IPS-NIHi7 (cell line): ENCODE data around the gene CLTC.
"Not testable (repeated sequence)": the region's sequence is repeated elsewhere in the genome, so short reads cannot be mapped to it uniquely, and the experiment has no call there.

Experiments
- DNase-seq: peaks from one replicate; pipeline ENCODE4 v3.0.0; 2012; ENCODE audit warnings: mixed read lengths; ENCODE audit errors: extremely low spot score

CLTC gene

DNA sequence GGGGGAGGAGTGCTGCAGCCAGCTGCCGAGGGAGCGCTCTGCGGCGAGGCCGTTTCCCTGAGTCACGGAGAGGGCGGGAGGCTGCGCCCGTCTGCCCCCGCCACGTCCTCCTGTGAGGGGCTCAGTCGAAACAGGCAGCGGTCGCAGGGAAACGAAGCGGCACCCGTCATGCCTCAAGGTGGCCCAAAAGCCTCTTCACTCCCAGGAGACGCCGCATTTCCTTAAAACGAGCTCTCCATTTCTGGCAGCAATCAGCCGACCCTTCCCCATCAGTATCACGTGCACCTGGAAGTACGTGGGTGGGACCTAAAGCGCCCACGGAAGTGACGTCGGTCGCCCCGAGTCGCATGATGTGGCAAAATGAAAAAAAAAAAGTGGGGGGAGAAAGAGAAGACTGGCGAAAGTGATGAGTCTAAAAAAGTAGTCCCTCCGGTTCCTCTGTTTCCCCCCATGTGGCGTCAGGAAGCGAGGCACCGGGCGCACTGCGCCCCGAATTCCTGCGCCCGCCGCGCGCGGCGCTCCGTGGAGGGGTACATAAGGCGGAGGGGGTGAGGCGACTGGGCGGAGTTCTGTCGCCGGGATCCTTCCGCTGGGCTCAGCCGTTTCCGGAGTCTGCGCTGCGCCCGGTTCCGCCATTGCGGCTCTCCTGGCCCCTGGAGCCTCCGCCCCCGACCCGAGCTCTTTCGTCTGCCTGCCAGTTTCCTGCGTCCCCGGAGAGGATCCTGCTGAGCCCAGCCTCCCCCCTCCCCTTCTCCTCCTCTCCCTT lies at the start of gene CLTC:
CLTC (plus strand) TSS at position 598 of the 766 bp plus-strand sequence. CDS start 237 bp downstream, outside the sequence.
- DNase-seq, result peak; percentile 86

DNA sequence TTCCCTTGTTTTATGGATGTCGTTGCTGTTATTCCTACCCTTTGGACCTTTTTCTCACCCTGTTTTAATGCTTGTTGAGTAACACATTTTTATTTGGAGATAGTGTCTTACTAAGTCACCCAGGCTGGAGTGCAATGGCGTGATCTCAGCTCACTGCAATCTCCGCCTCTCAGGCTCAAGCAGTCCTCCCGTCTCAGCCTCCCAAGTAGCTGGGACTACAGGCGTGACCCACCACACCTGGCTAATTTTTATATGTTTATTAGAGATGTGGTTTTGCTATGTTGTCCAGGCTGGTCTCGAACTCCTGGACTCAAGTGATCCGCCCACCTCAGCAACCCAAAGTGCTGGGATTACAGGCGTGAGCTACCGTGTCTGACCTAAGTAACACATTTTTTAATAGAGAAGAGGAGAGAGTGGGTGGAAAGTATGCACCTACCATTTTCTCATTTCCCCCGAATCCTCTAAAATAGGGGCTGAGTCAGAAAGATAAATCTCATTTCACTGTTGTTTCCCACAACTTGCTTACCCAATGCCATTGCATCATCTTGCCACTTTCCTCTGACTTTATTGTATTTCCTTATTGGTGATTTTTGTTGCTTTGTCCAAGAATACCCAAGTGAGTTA lies 47.3 kb upstream of the CLTC start:
- no peak for DNase-seq

DNA sequence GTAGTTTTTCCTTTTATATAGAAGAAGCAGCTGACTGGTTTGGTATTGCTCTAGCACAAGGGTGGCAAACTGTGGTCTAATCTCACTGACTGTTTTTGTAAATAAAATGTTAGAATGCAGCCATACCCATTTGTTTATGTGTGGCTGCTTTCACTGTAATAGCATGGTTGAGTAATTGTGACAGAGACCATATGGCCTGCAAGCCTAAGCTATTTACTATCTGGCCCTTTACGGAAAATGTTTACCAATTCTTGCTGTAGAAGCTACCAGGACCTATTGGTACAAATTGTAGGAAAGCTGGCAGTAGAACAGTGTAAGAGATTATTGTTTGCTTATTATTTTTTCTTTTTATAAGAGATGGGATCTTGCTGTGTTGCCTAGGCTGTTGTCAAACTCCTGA lies 35.5 kb upstream of the CLTC start:
- DNase-seq, result not testable (repeated sequence)

DNA sequence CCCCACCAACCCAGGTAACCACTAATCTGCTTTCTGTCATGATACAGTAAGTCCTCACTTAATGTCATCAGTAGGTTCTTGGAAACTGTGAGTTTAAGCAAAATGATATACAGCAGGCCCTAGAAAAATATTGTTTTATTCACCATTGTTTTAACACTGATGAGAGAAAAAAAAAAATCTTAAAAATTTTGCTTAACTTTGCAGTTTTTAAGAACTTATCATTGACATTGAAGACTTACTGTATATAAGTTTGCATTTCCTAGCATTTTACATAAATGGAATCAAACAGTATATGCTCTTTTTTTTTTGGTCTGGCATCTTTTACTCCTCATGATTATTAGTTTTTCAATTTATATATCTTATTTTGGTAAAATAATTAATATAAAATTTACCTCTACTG lies 19.5 kb upstream of the CLTC start:
- DNase-seq, result no peak

DNA sequence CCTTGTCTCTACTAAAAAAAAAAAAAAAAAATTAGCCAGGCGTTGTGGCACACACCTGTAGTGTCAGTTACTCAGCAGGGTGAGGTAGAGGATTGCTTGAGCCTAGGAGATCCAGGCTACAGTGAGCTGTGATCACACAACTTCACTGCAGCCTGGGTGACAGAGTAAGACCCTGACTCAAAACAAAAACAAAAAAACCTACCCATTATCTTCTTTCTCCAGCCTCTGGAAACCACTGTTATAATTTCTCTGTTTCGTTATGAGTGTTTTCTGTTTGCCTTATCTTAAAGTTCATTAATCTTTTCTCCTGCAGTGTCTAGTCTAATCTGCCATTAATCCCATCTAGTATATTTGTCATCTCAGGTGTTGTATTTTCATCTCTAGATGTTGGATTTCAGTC lies 18.6 kb upstream of the CLTC start:
- no peak for DNase-seq

DNA sequence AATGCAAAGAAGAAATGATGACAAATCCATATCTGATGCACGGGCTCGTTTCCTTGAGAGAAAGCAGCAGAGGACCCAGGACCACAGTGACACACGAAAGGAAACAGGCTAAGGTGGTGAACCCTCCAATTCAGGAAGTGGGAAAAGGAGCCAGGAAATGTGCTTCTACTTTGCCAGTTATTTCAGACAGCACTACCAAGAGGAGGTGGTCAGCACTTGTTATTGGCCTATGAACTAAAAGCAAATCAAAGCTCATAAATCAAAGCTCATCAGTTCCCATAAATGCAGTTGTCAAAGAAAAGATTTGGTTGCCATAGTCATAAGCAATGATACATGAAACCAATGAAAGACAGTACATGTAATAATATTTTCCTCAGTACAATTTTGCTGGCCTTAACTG lies 12.6 kb upstream of the CLTC start:
- DNase-seq, result no peak

DNA sequence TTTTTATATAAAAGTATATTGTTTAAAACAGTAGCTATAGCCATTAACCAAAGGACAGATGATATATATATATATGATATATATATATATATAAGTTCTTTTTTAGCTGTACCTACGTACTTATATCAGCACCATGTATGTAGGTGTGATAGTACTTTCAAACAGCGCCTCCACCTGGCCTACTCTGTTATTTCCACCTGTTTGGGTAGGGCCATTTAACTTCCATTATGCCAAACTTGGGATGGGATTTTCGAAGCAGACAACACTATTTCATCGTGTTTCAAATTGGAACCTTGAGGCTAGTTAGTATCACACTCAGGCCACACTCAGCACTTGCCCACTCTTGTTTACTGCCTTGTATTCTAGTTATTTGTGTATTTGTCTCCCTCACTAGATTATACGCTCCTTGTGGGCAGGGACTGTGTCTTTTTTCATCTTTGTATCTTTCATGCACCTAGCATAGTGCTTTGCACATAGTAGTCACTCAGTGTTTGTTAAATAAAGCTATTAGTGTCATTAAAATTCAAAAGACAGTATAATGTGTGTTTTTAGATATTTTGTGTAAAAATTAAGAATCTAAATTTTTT lies 11.8 kb upstream of the CLTC start:
- peak; percentile 37 for DNase-seq

DNA sequence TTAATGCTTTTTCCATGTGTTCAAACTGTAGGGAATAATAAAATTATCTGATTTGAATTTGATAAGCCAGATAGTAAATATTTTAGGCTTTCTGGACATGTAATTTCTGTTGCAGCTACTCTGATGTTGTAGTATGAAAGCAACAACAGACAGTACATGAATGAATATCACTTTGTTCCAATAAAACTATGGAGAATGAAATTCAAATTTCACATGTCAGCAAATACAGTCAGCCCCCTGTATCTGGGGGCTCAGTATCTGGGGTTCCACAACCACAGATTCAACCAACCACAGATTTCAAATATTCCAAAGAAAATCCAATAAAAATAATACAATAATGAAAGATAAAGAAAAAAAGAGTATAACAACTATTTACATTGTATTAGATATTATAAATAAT lies 8.2 kb upstream of the CLTC start:
- DNase-seq, result no peak

DNA sequence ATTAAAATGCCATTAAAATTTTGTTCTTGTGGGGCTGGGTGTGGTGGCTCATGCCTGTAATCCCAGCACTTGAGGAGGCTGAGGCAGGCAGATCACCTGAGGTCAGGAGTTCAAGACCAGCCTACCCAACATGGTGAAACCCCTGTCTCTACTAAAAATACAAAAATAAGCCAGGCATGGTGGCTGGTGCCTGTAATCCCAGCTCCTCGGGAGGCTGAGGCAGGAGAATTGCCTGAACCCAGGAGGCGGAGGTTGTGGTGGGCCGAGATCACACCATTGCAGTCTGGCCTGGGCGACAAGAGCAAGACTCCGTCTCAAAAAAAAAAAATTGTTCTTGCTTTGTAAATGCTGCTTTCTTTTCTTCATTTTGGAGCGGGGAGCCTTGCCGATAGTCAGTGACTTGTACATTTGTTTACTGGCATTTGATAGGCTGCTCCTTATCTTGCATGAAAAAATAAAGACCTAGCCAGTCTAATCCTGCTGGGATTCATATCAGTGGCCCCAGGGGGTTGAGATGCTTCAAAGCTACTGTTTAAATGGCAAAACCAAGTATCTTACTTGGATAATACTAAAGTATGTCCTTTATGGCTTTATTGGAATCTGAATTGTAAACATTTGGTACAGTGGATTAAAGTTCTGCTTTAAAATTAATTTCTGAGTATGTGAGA lies 3.3 kb upstream of the CLTC start:
- no peak for DNase-seq

DNA sequence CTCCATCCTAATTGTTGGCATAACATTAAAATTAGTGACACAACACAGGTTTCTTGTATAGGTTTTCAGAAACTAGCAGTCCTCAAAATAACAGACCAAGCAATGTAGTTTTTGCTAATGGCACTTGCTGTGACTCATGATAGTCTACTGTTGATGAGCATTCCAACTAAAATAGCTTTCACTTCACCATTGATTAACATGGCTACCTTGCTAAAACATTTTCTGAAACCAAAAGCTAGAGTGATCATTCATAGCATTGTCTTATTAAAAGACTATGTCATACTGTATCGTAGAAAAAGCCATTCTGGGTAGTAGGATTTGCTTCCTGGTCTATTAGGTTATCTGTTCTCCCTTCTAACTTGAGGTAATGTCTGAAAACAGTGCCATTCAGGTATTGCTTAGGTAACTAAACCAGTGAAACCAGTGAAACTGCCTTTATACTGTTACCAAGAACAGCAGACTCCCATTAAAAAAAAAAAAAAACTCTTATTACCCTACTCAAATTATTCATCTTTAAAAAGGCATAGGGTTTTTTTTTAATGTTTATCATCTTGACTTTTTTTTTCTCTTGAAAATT lies 2.5 kb upstream of the CLTC start:
- no peak for DNase-seq

DNA sequence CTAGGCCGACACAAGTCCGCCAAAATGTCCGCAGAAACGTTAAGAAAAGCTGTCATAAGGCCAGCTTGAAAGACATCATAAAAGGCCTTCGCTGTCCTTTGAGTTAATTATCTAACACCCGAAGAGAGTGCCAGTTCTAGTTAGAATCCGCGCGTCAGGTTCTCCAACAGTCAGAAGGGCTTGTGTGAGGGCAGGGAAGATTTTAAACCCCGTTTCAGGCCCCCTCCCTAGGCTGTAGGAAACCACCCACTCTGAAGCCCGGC lies 729 bp upstream of the CLTC start:
- DNase-seq, result no peak

DNA sequence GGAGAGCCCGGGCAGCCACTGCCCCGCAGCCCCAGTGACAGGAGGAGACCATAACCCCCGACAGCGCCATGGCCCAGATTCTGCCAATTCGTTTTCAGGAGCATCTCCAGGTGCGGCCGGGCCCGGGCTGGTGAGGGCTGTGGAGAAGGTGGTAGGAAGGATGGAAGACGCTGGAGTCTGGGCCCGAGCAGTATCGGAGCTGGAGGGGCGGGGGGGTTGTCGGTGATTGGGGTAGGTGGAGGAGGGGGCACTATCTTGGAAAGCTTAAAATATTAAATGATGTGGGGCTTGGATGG lies 317 bp downstream of the CLTC start:
- no peak for DNase-seq

DNA sequence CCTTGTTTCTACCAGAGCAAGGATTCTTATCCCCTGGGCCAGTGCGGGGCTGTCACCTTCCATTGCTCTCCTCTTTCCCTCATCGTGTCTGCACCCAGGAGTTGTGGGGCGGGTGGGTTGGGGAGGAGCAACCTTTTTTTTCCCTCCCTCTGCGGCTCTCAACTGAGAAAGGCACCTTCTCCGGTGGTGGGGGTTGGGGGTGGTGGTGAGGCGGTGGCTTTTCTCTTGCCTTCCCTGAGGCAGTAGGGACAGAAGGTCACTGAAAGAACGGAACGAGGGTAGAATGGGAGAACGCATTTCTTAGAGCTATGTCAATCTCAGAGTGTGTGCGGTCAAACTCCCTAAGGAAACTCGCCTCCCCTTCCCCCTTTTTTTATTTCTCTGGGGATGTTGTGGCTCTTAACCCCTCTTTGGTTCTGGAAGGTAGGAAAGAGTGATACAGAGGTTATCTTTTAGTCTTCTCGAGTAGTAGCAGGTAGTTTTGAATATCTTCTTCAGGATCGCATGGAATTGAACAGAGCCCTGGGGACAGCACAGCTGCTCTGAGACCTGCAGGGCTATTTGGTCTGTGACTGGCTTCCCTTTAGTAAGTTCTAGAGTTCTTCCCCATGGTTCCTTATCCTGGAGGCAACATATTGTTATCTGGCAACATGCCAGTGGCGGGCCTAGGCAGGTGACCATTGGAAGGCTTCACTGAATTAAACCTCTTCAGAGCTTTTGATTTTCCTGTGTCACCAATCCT lies 994 bp downstream of the CLTC start:
- DNase-seq, result peak; percentile 51

DNA sequence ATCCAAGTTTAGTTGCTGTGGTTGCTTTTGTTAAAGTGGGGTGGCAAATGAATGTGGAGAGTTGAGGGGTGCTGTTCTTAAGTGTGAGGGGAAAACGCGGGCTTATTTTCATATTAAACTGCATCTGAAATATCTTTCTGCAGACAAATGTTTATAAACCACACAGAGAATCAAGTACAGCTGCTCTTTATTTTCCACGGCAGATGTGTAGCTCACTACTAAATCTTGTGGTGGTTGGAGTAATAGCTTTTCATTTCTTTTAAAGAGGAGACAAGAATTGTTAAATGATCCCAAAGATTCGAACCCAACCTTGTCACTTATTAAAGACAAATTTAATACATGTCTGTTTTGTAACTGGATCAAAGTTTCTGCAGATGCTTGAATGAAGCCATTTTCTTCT lies 2.1 kb downstream of the CLTC start:
- no peak for DNase-seq

DNA sequence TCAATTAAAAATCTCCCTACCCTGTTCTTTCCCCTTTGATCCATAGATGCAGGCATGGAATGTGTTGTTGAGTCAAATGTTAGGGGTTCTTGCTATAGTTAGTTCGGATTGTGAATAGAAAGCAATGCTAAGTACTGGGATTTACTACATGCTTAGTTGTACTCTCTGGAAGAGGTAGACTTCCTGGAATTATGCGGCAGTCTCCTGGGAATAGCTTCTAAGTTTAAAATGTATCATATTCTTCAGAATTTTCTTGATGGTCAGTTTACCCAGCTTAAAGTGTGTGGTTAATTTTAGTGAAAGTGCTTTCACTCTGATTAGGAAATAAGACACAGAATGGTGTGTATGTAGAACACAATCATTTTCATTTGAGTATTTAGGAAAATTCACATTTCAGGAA lies 3.5 kb downstream of the CLTC start:
- no peak for DNase-seq

DNA sequence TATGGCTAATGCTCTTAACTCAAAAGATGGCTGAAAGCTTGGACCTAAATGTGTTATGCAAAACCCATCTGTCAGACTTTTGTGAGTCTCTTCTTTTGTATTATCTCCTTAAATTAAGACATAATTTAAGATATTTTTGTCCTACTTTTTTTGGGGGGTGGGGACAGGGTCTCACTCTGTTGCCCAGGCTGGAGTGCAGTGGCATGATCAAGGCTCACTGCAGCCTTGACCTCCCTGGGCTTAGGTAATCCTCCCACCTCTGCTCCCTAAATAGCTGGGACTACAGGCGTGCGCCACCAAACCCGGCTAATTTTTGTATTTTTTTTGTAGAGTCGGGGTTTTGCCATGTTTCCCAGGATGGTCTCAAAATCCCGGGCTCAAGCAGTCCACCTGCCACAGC lies 7.1 kb downstream of the CLTC start:
- DNase-seq, result no peak

DNA sequence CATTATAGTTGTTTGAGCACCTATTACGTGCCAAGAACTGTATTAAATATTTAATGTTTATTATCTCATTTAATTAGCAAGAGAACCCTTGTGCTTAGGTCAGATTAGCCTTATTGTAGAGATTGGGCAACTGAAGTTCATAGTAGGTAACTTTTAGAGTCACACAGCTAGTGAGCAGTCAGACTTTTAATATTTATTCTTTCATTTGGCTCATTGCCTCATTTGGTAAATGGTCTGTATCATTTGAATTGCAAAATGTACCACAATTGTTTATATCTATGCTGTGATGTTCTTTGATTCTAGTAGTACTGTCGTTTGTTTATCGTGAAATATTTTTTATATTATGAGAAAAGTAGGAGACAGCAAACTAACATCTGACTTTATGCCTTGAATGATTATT lies 7.6 kb downstream of the CLTC start:
- no peak for DNase-seq

DNA sequence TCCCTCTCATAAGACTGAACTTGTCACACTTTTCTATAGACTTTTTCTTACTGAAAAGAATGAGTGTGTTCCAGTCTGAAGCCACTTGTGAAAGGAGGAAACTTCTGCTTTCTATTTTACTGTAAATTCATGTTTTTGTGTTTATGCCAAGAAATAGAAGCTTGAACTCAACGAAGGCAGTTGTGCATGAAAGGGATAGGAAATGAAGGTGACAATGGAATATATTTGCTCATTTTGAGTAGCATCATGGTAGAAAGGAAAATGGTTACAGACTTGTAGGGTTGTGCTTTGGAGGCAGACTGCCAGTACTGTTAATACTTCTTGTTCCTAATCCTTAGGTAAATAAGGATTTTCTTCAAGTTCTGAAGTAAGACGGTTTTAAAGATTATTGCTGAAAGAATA lies 8.1 kb downstream of the CLTC start:
- no peak for DNase-seq

DNA sequence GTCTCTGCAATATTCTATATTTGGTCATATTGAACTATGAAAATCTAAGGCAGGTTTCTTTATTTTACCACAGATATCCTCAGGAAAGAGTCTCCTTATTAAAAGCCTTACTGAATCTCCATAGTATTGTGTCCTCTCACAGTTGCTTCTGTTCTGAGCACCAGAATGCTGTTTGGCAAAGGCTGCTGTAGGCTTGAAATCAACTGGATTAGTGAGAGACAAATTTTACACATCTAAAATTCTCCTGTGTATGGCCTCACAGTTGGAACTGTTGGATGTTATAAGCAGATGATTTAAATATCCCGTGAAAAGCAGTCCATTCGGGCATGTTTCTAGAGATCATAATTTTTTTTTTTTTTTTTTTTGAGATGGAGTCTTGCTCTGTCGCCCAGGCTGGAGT lies 9.5 kb downstream of the CLTC start:
- DNase-seq, result no peak

DNA sequence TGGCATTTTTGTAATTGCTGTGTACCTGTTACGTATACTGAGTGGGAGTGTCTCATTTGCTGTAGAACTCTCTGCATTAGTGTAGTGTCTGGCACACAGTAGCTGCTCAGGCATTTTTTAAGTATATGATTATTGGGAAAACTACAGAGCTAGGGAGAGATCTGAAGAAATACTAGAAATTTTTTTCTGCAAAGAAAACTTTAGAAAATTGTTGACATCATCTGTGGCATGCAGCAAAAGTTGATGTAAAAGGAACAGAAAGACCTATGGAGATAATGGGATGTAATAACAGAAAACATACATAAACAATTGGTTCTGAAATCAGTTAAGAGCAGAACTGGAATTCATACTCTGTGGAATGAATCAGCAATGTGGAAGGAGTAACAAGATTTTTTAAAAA lies 11.6 kb downstream of the CLTC start:
- no peak for DNase-seq

DNA sequence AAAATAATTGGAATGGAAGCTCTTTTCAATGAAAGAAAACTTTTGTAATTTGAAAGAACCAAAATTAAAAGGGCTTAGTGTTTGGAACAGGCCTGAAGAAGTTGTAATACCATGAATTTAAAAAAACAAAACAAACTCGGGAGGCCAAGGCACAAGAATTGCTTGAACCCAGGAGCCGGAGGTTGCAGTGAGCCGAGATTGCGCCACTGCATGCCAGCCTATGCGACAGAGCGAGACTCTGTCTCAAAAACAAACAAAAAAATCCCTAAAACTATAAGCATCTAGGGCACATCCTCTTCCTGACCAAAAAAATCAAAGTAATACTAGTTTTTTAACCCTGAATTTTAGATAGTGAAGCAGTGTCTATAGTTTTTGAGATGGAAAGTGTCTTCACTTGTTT lies 12.7 kb downstream of the CLTC start:
- no peak for DNase-seq

DNA sequence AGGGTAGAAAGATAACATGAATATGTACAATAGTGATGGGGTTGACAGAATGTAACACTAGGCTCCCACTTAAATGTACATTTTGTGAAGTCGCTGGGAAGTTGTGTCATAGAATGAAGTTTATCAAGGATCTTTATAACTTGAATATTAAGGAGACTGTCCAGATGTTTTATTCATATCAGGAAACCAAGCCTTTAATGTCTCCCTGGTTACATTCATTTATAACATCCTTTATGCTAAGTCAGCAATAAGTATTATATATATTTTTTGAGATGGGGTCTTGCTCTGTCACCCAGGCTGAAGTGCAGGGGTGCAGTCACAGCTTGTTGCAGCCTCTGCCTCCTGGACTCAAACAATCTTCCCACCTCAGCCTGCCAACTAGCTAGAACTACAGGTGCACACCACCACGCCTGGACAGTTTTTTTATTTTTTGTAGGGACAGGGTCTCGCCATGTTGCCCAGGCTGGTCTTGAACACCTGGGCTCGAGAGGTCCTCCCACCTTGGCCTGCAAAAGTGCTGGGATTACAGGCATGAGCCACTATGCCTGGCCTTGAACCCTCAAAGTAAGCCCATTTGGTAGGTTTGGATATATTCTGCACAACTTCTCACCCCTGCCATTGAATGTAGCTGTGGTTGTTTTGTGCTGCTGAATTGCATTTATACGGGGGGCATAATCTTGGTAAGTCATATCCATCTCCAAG lies 14.1 kb downstream of the CLTC start:
- no peak for DNase-seq
